Mesothelial cell of epicardium (in vitro differentiated cells): Measurements from ENCODE around the gene TDO2. TPM values are rescaled to one million over a fixed set of nuclear protein-coding genes. Genes with fewer than 3 reads are reported as not detected.
A peak's percentile ranks its signal among the peaks of the same experiment; 100 is the strongest.

Experiments
- DNase-seq, 2 experiments: peaks; one replicate each; pipeline ENCODE4 v3.0.0; 2021; ENCODE audit warnings: low spot score in 2 of 2; ENCODE audit not compliant: unreplicated experiment in 2 of 2
- H3K27ac Mint-ChIP-seq: 2 replicates; pipeline ENCODE4 v1.8.0; 2021; ENCODE audit warnings: mixed read lengths
- H3K27me3 Mint-ChIP-seq: 2 replicates; pipeline ENCODE4 v1.8.0; 2021; ENCODE audit warnings: low read depth, mixed read lengths
- H3K36me3 Mint-ChIP-seq: 2 replicates; pipeline ENCODE4 v1.8.0; 2021; ENCODE audit warnings: mixed read lengths
- H3K4me1 Mint-ChIP-seq: 2 replicates; pipeline ENCODE4 v1.8.0; 2021; ENCODE audit warnings: mixed read lengths
- H3K4me3 Mint-ChIP-seq: 2 replicates; pipeline ENCODE4 v1.8.0; 2021; ENCODE audit warnings: mild to moderate bottlenecking, moderate library complexity, mixed read lengths
- H3K9me3 Mint-ChIP-seq: 2 replicates; pipeline ENCODE4 v1.8.0; 2021; ENCODE audit warnings: mixed read lengths
- CTCF ChIP-seq: fragments of 200-600 bp; sonication (generic); IDR thresholded peaks from one replicate; pipeline ENCODE4 v1.5.0; 2021; ENCODE audit warnings: antibody characterized with exemption; ENCODE audit not compliant: unreplicated experiment
- total RNA-seq: library from RNA; stranded (reverse); gene quantifications from 3 replicates; pipeline ENCODE4 v1.2.1, GENCODE V29; 2021

TDO2 gene
- total RNA-seq, 1 donor from 2014 or later, result 5.8 TPM

- no peak for TF ChIP-seq CTCF
- Mint-ChIP-seq H3K27me3 (no peaks in the 10 kb centered on the region), H3K9me3 (peaks cover 2% of the 10 kb centered on the region), H3K4me3 (no peak overlapping the region), H3K4me1 (peaks cover 14% of the 10 kb centered on the region), H3K27ac (no peak overlapping the region), H3K36me3 (no peaks in the 10 kb centered on the region)
- DNase-seq, result no peak
Observed at GRCh38 chr4:155907556-155907955, 4.1 kb downstream of the TDO2 start.

DNA sequence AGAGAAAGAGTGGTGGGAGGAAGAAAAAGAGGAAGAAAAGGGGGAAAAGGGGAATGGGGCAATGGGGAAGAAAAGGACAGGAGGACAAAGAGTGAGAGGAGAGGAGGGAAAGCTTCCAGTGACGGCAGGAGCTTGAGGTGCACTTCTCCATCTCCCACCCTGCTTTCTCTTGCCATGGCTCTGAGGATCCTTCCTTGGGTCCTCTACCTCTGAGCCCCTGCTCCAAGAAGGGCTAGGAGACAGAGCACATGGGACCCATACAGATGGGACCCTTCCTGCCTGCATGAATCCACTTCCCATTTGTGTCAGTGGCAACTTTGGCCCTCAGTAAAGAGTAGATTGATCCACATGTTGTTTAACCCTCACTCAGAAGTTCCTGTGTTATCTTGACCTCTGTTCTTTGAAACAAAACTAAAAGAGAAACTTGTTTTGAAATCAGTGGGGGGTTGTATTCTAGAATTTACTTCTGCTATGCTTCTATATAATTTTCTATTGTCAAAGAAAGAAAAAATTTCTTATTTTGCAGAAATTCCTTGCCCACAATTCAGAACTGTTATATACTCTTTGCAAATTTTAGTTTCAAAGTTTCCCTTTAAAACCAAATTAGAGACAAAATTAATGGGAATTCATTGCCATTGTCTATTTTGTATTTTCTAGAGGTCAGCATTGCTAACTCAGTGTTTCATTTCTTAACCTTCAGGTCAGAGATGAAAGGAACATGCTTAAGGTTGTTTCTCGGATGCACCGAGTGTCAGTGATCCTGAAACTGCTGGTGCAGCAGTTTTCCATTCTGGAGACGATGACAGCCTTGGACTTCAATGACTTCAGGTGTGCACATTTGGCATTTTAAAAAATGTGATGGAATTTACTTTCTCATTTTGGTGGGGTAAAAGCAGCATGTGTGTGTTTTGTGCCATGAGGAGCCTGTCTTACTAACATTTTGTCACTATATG, 5.0 kb downstream of the TDO2 start:
- TF ChIP-seq CTCF, result no peak
- Mint-ChIP-seq H3K36me3 (no peaks in the 10 kb centered on the region), H3K9me3 (peaks cover 9% of the 10 kb centered on the region), H3K27me3 (no peaks in the 10 kb centered on the region), H3K27ac (no peak overlapping the region), H3K4me3 (no peak overlapping the region), H3K4me1 (peaks cover 14% of the 10 kb centered on the region)
- no peak for DNase-seq

DNA sequence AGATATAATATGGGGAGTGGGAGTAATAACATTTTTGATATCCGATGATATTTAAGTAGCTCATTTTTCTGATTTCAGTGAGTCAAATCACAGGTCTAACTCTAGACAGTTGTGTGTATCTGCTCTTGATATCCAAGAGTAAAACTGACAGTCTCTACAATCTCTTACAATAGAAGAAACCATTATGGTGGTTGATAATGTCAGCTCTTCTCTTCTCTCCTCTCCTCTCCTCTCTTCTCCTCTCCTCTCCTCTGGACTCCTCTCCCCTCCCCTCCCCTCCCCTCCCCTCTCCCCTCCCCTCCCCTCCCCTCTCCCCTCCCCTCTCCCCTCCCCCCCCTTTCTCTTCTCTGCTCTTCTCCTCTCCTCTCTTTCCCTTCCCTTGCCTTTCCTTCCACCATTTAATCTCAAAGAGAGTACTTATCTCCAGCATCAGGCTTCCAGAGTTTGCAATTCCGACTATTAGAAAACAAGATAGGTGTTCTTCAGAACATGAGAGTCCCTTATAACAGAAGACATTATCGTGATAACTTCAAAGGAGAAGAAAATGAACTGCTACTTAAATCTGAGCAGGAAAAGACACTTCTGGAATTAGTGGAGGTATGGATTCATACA, 6.2 kb downstream of the TDO2 start:
- no peak for DNase-seq
- H3K36me3 Mint-ChIP-seq, result no peaks in the 10 kb centered on the region
- H3K4me1 Mint-ChIP-seq, result peaks cover 11% of the 10 kb centered on the region
- no peak overlapping the region for H3K27ac Mint-ChIP-seq
- no peak overlapping the region for H3K4me3 Mint-ChIP-seq
- no peaks in the 10 kb centered on the region for H3K27me3 Mint-ChIP-seq
- no peak for TF ChIP-seq CTCF
- H3K9me3 Mint-ChIP-seq, result peaks cover 9% of the 10 kb centered on the region

- DNase-seq, result no peak
- H3K4me3 Mint-ChIP-seq, result no peak overlapping the region
- TF ChIP-seq CTCF, result no peak
- no peaks in the 10 kb centered on the region for H3K27me3 Mint-ChIP-seq
- no peaks in the 10 kb centered on the region for H3K36me3 Mint-ChIP-seq
- peaks cover 11% of the 10 kb centered on the region for H3K4me1 Mint-ChIP-seq
- no peak overlapping the region for H3K27ac Mint-ChIP-seq
- peaks cover 9% of the 10 kb centered on the region for H3K9me3 Mint-ChIP-seq
Observed at GRCh38 chr4:155911905-155912304, 8.4 kb downstream of the TDO2 start.

- TF ChIP-seq CTCF, result no peak
- H3K4me1 Mint-ChIP-seq, result peaks cover 11% of the 10 kb centered on the region
- H3K4me3 Mint-ChIP-seq, result peak overlapping the region; percentile 3
- no peak for DNase-seq
- no peaks in the 10 kb centered on the region for H3K27me3 Mint-ChIP-seq
- peak overlapping the region; percentile 60 for H3K27ac Mint-ChIP-seq
- H3K9me3 Mint-ChIP-seq, result peaks cover 9% of the 10 kb centered on the region
- no peaks in the 10 kb centered on the region for H3K36me3 Mint-ChIP-seq
Observed at GRCh38 chr4:155914782-155915181, 11.3 kb downstream of the TDO2 start.
